ENCODE data around the gene EDNRA.

DNA sequence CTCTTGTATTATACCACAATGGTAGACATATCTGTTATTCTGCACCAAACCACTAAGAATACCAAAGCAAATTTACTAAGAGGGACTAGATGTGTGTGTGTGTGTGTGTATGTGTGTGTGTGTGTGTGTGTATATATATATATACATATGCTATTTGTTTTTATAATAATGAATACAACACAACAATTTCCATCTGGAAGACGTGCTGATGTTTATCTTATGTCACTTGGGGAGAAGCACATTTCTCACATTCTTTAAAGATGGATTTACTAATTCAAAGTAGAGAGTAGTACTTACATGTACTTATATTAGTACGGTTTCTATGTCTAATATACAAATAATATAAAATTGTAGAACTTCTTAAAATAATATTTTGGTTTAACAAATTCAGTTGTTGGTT lies 52.0 kb downstream of the EDNRA start:
- TF ChIP-seq, protein P1, sequence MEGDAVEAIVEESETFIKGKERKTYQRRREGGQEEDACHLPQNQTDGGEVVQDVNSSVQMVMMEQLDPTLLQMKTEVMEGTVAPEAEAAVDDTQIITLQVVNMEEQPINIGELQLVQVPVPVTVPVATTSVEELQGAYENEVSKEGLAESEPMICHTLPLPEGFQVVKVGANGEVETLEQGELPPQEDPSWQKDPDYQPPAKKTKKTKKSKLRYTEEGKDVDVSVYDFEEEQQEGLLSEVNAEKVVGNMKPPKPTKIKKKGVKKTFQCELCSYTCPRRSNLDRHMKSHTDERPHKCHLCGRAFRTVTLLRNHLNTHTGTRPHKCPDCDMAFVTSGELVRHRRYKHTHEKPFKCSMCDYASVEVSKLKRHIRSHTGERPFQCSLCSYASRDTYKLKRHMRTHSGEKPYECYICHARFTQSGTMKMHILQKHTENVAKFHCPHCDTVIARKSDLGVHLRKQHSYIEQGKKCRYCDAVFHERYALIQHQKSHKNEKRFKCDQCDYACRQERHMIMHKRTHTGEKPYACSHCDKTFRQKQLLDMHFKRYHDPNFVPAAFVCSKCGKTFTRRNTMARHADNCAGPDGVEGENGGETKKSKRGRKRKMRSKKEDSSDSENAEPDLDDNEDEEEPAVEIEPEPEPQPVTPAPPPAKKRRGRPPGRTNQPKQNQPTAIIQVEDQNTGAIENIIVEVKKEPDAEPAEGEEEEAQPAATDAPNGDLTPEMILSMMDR (IDR thresholded peaks at IDR 0.05; ENCODE audit: low read length): no peak
- no peak for TF ChIP-seq EZH2 (IDR thresholded peaks at IDR 0.05; ENCODE audit: borderline replicate concordance, low read length)

All from OCI-LY1 (cell line).